A673 (cell line): ENCODE measurements around the gene NSD1. TPM values are rescaled to one million over a fixed set of nuclear protein-coding genes. Genes with fewer than 3 reads are reported as not detected.

Source experiments
- BruUV-seq: library from RNA; stranded (reverse); fragments of 400-500 nt; replicated peaks from 2 replicates; lab custom pipeline; 2021; lab: Mats Ljungman, UMichigan
- CTCF ChIA-PET: fragments of 300-600 bp; sonication (Branson Sonifier 250); formaldehyde crosslinking; loops from one replicate; lab custom pipeline; 2022; ENCODE audit warnings: antibody characterized with exemption; lab: Charles Lee
- POLR2A ChIA-PET: fragments of 300-600 bp; sonication (Branson Sonifier 250); formaldehyde crosslinking; loops from one replicate; lab custom pipeline; 2022; ENCODE audit warnings: antibody characterized with exemption; ENCODE audit not compliant: low non-redundant PET; lab: Charles Lee
- DNase-seq: peaks from one replicate; pipeline ENCODE4 v3.0.0-alpha.2; 2015; ENCODE audit warnings: low spot score
- H3K27ac ChIP-seq: fragments of 200-600 bp; sonication (generic); 2 replicates; pipeline ENCODE4 v1.5.1; 2016; ENCODE audit warnings: mixed run types, low read depth, mild to moderate bottlenecking, mixed read lengths, antibody characterized with exemption, low read length; ENCODE audit not compliant: poor library complexity, severe bottlenecking
- H3K27me3 ChIP-seq: fragments of 200-600 bp; sonication (generic); replicated peaks from 2 replicates; pipeline ENCODE4 v1.6.1; 2017; ENCODE audit warnings: mixed run types, low read depth, mild to moderate bottlenecking, mixed read lengths, antibody characterized with exemption, low read length; ENCODE audit not compliant: insufficient read depth, poor library complexity
- H3K36me3 ChIP-seq: fragments of 200-600 bp; sonication (generic); 2 replicates; pipeline ENCODE4 v1.6.1; 2016; ENCODE audit warnings: mixed run types, mild to moderate bottlenecking, mixed read lengths, antibody characterized with exemption, low read length; ENCODE audit not compliant: insufficient read depth, poor library complexity, severe bottlenecking
- H3K4me1 ChIP-seq: fragments of 200-600 bp; sonication (generic); 2 replicates; pipeline ENCODE4 v1.6.1; 2017; ENCODE audit warnings: mixed run types, mild to moderate bottlenecking, mixed read lengths, antibody characterized with exemption, low read length; ENCODE audit not compliant: insufficient read depth, poor library complexity, severe bottlenecking
- H3K4me3 ChIP-seq: fragments of 200-600 bp; sonication (generic); 2 replicates; pipeline ENCODE4 v1.5.1; 2016; ENCODE audit warnings: low read depth, mixed run types, mild to moderate bottlenecking, mixed read lengths, low read length; ENCODE audit not compliant: poor library complexity, severe bottlenecking
- H3K9me3 ChIP-seq: fragments of 200-600 bp; sonication (generic); 2 replicates; pipeline ENCODE4 v1.6.1; 2016; ENCODE audit warnings: mixed run types, low read depth, mild to moderate bottlenecking, mixed read lengths, antibody characterized with exemption, low read length; ENCODE audit not compliant: poor library complexity, severe bottlenecking
- CTCF ChIP-seq: fragments of 300-800, 200-600 bp; sonication (generic); conservative IDR thresholded peaks from 2 replicates; pipeline ENCODE4 v1.5.1; 2017; ENCODE audit warnings: low read depth, mild to moderate bottlenecking, antibody characterized with exemption, low read length, moderate library complexity, mixed read lengths
- EZH2 ChIP-seq: fragments of 200-600 bp; sonication (generic); IDR thresholded peaks from 2 replicates; pipeline ENCODE4 v1.6.1; 2017; ENCODE audit warnings: borderline replicate concordance, low read depth, mild to moderate bottlenecking, mixed read lengths, antibody characterized with exemption, low read length; ENCODE audit not compliant: poor library complexity, severe bottlenecking
- intact Hi-C: fragments of 100-400 bp; cut with micrococcal nuclease; formaldehyde crosslinking; loops from one replicate; pipeline ENCODE4 v1.10.0; 2022; ENCODE audit not compliant: unreplicated experiment
- total RNA-seq: library from RNA; stranded (reverse); gene quantifications from 2 replicates; pipeline ENCODE4 v1.2.3, GENCODE V29; 2021

NSD1 gene
- total RNA-seq, 1 experiment from 2014 or later: 74.3 TPM

GRCh38 chr5:177089127-177089526 lies 44.4 kb upstream of the NSD1 start:
- intact Hi-C loops: no loop called here
- H3K36me3 ChIP-seq: no peaks in the 10 kb centered on the region
- no peak for DNase-seq
- H3K27me3 ChIP-seq: no peaks in the 10 kb centered on the region
- TF ChIP-seq EZH2: no peak
- POLR2A ChIA-PET: no interaction called here
- peaks cover 22% of the 10 kb centered on the region for H3K4me1 ChIP-seq
- no TSS peak for BruUV-seq
- H3K9me3 ChIP-seq: no peaks in the 10 kb centered on the region
- H3K27ac ChIP-seq: no peak overlapping the region
- CTCF ChIA-PET: no interaction called here
- no peak overlapping the region for H3K4me3 ChIP-seq

GRCh38 chr5:177089825-177090641 lies 43.5 kb upstream of the NSD1 start:
- no peak overlapping the region for H3K27ac ChIP-seq
- intact Hi-C loops: no loop called here
- no peak for DNase-seq
- H3K9me3 ChIP-seq: no peaks in the 10 kb centered on the region
- no TSS peak for BruUV-seq
- no peaks in the 10 kb centered on the region for H3K27me3 ChIP-seq
- no peaks in the 10 kb centered on the region for H3K36me3 ChIP-seq
- H3K4me3 ChIP-seq: no peak overlapping the region
- H3K4me1 ChIP-seq: peaks cover 22% of the 10 kb centered on the region
- POLR2A ChIA-PET: no interaction called here
- TF ChIP-seq CTCF (no peak), EZH2 (no peak)
- CTCF ChIA-PET: no interaction called here

GRCh38 chr5:177090813-177091212 lies 42.8 kb upstream of the NSD1 start:
- no peak overlapping the region for H3K4me3 ChIP-seq
- ChIA-PET POLR2A (no interaction called here), CTCF (no interaction called here)
- H3K36me3 ChIP-seq: no peaks in the 10 kb centered on the region
- no peak for TF ChIP-seq EZH2
- TF ChIP-seq CTCF: no peak
- no TSS peak for BruUV-seq
- no peak for DNase-seq
- intact Hi-C loops: no loop called here
- H3K27me3 ChIP-seq: no peaks in the 10 kb centered on the region
- peaks cover 17% of the 10 kb centered on the region for H3K4me1 ChIP-seq
- H3K9me3 ChIP-seq: no peaks in the 10 kb centered on the region
- H3K27ac ChIP-seq: no peak overlapping the region

- Histone ChIP-seq H3K36me3 (no peaks in the 10 kb centered on the region), H3K4me3 (no peak overlapping the region), H3K27me3 (no peaks in the 10 kb centered on the region), H3K27ac (no peak overlapping the region), H3K4me1 (peaks cover 13% of the 10 kb centered on the region), H3K9me3 (no peaks in the 10 kb centered on the region)
- BruUV-seq: no TSS peak
- ChIA-PET POLR2A (no interaction called here), CTCF (no interaction called here)
- intact Hi-C loops: no loop called here
- TF ChIP-seq CTCF: no peak
- no peak for TF ChIP-seq EZH2
- no peak for DNase-seq
Observed at GRCh38 chr5:177091232-177091631, 42.3 kb upstream of the NSD1 start.
